Hepatocyte (in vitro differentiated cells): ENCODE data around the gene PCBD1. TPM values are rescaled to one million over a fixed set of nuclear protein-coding genes. Genes with fewer than 3 reads are reported as not detected.
A peak's percentile ranks its signal among the peaks of the same experiment; 100 is the strongest.

Source experiments
- DNase-seq: peaks from one replicate; pipeline ENCODE4 v3.0.0-alpha.2; 2016; ENCODE audit warnings: low spot score
- H2AFZ ChIP-seq: fragments of 200-600 bp; sonication (generic); 2 replicates; pipeline ENCODE4 v1.6.0; 2016; ENCODE audit warnings: antibody characterized with exemption, mild to moderate bottlenecking
- H3K27ac ChIP-seq: fragments of 200-600 bp; sonication (generic); 2 replicates; pipeline ENCODE4 v1.5.1; 2016; ENCODE audit warnings: mild to moderate bottlenecking
- H3K27me3 ChIP-seq: fragments of 200-600 bp; sonication (generic); 2 replicates; pipeline ENCODE4 v1.6.1; 2016
- H3K36me3 ChIP-seq: fragments of 200-600 bp; sonication (generic); replicated peaks from 2 replicates; pipeline ENCODE4 v1.5.1; 2016; ENCODE audit warnings: low read depth; ENCODE audit not compliant: insufficient read depth
- H3K4me1 ChIP-seq: fragments of 200-600 bp; sonication (generic); 2 replicates; pipeline ENCODE4 v1.5.1; 2016; ENCODE audit warnings: mild to moderate bottlenecking, moderate library complexity; ENCODE audit not compliant: insufficient read depth
- H3K4me2 ChIP-seq: fragments of 200-600 bp; sonication (generic); 2 replicates; pipeline ENCODE4 v1.6.0; 2016
- H3K4me3 ChIP-seq: fragments of 200-600 bp; sonication (generic); 2 replicates; pipeline ENCODE4 v1.5.1; 2016; ENCODE audit warnings: mild to moderate bottlenecking
- H3K79me2 ChIP-seq: fragments of 200-600 bp; sonication (generic); 2 replicates; pipeline ENCODE4 v1.6.0; 2017; ENCODE audit warnings: mild to moderate bottlenecking
- H3K9me2 ChIP-seq: fragments of 200-600 bp; sonication (generic); replicated peaks from 2 replicates; pipeline ENCODE4 v1.6.0; 2017; ENCODE audit warnings: mild to moderate bottlenecking; ENCODE audit not compliant: insufficient read depth
- H3K9me3 ChIP-seq: fragments of 200-600 bp; sonication (generic); 2 replicates; pipeline ENCODE4 v1.5.1; 2016; ENCODE audit warnings: low read depth, mild to moderate bottlenecking
- H4K20me1 ChIP-seq: fragments of 200-600 bp; sonication (generic); 2 replicates; pipeline ENCODE4 v1.6.0; 2016; ENCODE audit warnings: mild to moderate bottlenecking; ENCODE audit not compliant: insufficient read depth, poor library complexity, severe bottlenecking
- EZH2 ChIP-seq: fragments of 200-600 bp; sonication (generic); IDR thresholded peaks from 2 replicates; pipeline ENCODE4 v1.6.1; 2016; ENCODE audit warnings: antibody characterized with exemption, mild to moderate bottlenecking, borderline replicate concordance
- EZH2phosphoT487 ChIP-seq: fragments of 200-600 bp; sonication (generic); IDR thresholded peaks from one replicate; pipeline ENCODE4 v1.6.1; 2018; ENCODE audit warnings: antibody characterized with exemption, mild to moderate bottlenecking, low read depth, moderate library complexity; ENCODE audit not compliant: unreplicated experiment, severe bottlenecking
- WGBS: methylation state at CpG from one replicate; pipeline ENCODE4 v1.1.6; 2016; ENCODE audit warnings: low lambda C conversion rate; ENCODE audit errors: missing lambda C conversion rate; 5-methylcytosine and 5-hydroxymethylcytosine counted together
- polyA plus RNA-seq: library from polyadenylated mRNA; unstranded; fragments of >200 nt; fragmentation: Nextera tagmentation; extraction: Ambion mirVana; gene quantifications from 2 replicates; pipeline ENCODE4 v1.2.1, GENCODE V29; 2016
- total RNA-seq: library from RNA; depleted of rRNA; stranded (reverse); fragments of >200 nt; gene quantifications from 2 replicates; pipeline ENCODE4 v1.2.3, GENCODE V29; 2014
- TF ChIP-seq, protein P1 (sequence below): fragments of 200-600 bp; sonication (generic); IDR thresholded peaks from 2 replicates; pipeline ENCODE4 v1.5.1; 2016; ENCODE audit warnings: antibody characterized with exemption, mild to moderate bottlenecking; ENCODE audit not compliant: poor library complexity

Gene PCBD1
- total and polyA plus RNA-seq, 2 experiments from 2014 or later: 81.5 to 122 TPM

DNA sequence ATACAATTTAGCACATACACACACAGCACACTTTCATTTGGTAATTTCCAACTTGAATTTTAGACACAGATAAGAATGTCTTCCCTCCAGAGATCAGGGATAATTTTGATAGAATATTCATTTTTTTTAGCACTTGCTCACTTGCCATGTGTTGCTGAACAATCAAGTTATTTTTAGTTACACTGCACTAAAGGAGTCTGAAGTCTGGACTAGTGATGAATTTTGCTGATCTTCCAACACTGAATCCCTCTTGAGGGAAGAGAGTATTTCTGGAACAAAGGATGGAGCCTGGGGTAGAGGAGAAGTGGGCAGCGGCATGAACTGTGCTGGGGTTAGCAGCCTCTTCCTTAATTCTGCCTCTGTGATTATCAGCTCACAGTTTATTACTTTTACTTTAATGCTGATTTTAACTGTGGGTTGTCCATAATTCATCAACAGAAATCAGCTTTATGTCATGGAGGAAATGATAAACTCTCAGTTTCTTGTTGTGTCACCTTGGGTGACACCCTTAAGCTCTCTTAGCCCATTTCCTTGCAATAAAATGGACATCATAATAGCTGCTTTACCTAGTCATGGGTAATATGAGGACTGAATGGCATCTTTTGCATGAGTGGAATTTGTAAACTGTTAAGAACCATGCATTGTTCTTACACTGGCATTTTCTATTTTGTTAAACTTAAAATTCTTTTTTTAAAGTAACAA lies 40.6 kb downstream of the PCBD1 start:
- no peak for DNase-seq
- no peaks in the 10 kb centered on the region for H3K9me2 ChIP-seq
- no peak overlapping the region for H3K4me3 ChIP-seq
- no peak overlapping the region for H2AFZ ChIP-seq
- WGBS: 96% methylated on average over 1 of the region's 1 CpG
- no peak overlapping the region for H3K4me2 ChIP-seq
- H3K79me2 ChIP-seq: peaks cover 8% of the 10 kb centered on the region
- no peaks in the 10 kb centered on the region for H3K36me3 ChIP-seq
- H3K9me3 ChIP-seq: no peaks in the 10 kb centered on the region
- peaks cover 33% of the 10 kb centered on the region for H3K4me1 ChIP-seq
- TF ChIP-seq EZH2 (no peak), EZH2phosphoT487 (no peak)
- TF ChIP-seq, protein P1, sequence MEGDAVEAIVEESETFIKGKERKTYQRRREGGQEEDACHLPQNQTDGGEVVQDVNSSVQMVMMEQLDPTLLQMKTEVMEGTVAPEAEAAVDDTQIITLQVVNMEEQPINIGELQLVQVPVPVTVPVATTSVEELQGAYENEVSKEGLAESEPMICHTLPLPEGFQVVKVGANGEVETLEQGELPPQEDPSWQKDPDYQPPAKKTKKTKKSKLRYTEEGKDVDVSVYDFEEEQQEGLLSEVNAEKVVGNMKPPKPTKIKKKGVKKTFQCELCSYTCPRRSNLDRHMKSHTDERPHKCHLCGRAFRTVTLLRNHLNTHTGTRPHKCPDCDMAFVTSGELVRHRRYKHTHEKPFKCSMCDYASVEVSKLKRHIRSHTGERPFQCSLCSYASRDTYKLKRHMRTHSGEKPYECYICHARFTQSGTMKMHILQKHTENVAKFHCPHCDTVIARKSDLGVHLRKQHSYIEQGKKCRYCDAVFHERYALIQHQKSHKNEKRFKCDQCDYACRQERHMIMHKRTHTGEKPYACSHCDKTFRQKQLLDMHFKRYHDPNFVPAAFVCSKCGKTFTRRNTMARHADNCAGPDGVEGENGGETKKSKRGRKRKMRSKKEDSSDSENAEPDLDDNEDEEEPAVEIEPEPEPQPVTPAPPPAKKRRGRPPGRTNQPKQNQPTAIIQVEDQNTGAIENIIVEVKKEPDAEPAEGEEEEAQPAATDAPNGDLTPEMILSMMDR: no peak
- H3K27ac ChIP-seq: no peak overlapping the region
- no peaks in the 10 kb centered on the region for H4K20me1 ChIP-seq
- no peaks in the 10 kb centered on the region for H3K27me3 ChIP-seq

DNA sequence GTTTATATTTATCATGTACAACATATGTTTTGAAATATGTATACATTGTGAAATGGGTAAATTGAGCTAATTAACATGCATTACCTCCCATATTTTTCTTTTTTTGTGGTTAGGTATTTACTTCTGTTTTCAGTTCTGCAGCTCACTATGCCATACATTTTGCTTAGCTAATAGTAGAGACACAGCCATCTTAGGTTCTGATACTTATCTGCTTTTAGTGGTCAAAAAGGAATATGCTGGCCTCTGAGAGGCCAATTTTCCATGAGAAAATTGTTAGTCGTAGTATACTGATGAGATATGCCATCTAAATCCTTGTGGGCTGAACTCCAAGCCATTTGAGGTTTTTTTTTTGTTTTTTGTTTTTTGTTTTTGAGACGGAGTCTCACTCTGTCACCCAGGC lies 41.6 kb downstream of the PCBD1 start:
- Histone ChIP-seq H3K27me3 (no peaks in the 10 kb centered on the region), H3K36me3 (no peaks in the 10 kb centered on the region), H3K9me2 (no peaks in the 10 kb centered on the region), H3K27ac (no peak overlapping the region), H3K79me2 (peaks cover 16% of the 10 kb centered on the region), H3K4me1 (peaks cover 33% of the 10 kb centered on the region), H3K9me3 (no peaks in the 10 kb centered on the region), H2AFZ (no peak overlapping the region), H3K4me3 (no peak overlapping the region), H4K20me1 (no peaks in the 10 kb centered on the region), H3K4me2 (no peak overlapping the region)
- 89% methylated on average over 2 of the region's 2 CpGs for WGBS
- DNase-seq: no peak
- TF ChIP-seq EZH2phosphoT487 (no peak), EZH2 (no peak)
- TF ChIP-seq, protein P1: no peak

- TF ChIP-seq, protein P1: no peak
- TF ChIP-seq EZH2: no peak
- TF ChIP-seq EZH2phosphoT487: no peak
- WGBS: 37% methylated on average over 1 of the region's 1 CpG
- Histone ChIP-seq H3K79me2 (peaks cover 26% of the 10 kb centered on the region), H3K4me1 (peaks cover 33% of the 10 kb centered on the region), H4K20me1 (no peaks in the 10 kb centered on the region), H3K9me2 (no peaks in the 10 kb centered on the region), H3K4me3 (no peak overlapping the region), H3K4me2 (peak overlapping the region; percentile 29), H2AFZ (no peak overlapping the region), H3K9me3 (no peaks in the 10 kb centered on the region), H3K36me3 (no peaks in the 10 kb centered on the region), H3K27ac (peak overlapping the region; percentile 60), H3K27me3 (no peaks in the 10 kb centered on the region)
- no peak for DNase-seq
Measured at GRCh38 chr10:70845816-70846215, 42.5 kb downstream of the PCBD1 start.
